ENCODE measurements around the gene CDH13.

DNA sequence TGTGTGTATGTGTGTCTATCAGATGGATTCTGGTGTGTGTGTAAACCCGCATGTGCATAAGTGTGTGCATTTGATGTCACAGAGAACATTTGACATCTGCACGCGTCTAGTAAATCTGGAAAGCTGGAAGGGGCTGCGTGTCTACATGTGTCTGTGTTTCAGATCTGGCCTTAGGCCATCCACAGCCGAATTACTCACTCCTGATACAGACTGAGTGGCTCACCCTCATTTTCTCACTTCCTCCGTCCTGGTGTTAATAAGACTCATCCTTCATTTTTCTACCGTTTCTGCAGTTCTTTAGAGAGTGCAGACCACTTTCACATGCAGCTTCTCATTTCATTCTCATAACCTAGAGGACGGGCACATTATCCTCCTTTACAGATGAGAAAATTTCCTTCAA is 491.6 kb downstream of the CDH13 start:
- no peak for TF ChIP-seq CTCF (IDR thresholded peaks at IDR 0.05; ENCODE audit: extremely low read depth in 1 of 2, insufficient read depth in 1 of 2, low read depth in 1 of 2, low read length in 2 of 2)
- no peak for TF ChIP-seq POLR2A (IDR thresholded peaks at IDR 0.05; ENCODE audit: low read depth, low read length)
- no peak for TF ChIP-seq POLR2AphosphoS5 (IDR thresholded peaks at IDR 0.05; ENCODE audit: insufficient read depth, low read depth, low read length)
- TF ChIP-seq, protein P1, sequence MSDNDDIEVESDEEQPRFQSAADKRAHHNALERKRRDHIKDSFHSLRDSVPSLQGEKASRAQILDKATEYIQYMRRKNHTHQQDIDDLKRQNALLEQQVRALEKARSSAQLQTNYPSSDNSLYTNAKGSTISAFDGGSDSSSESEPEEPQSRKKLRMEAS (IDR thresholded peaks at IDR 0.05; ENCODE audit: insufficient read depth, insufficient read length) = no peak
- TF ChIP-seq MYC (IDR thresholded peaks at IDR 0.05; ENCODE audit: low read depth, low read length) = no peak
- no peak for TF ChIP-seq FOS (IDR thresholded peaks at IDR 0.05; ENCODE audit: borderline replicate concordance, insufficient read depth, low read length)
- TF ChIP-seq EZH2 (IDR thresholded peaks at IDR 0.05; ENCODE audit: borderline replicate concordance, low read depth, low read length, severe bottlenecking) = no peak
- no peak for TF ChIP-seq JUN (IDR thresholded peaks at IDR 0.05; ENCODE audit: borderline replicate concordance, insufficient read depth, insufficient read length, low read depth)

All from endothelial cell of umbilical vein (primary cell).